ENCODE results near the gene MATR3.

DNA sequence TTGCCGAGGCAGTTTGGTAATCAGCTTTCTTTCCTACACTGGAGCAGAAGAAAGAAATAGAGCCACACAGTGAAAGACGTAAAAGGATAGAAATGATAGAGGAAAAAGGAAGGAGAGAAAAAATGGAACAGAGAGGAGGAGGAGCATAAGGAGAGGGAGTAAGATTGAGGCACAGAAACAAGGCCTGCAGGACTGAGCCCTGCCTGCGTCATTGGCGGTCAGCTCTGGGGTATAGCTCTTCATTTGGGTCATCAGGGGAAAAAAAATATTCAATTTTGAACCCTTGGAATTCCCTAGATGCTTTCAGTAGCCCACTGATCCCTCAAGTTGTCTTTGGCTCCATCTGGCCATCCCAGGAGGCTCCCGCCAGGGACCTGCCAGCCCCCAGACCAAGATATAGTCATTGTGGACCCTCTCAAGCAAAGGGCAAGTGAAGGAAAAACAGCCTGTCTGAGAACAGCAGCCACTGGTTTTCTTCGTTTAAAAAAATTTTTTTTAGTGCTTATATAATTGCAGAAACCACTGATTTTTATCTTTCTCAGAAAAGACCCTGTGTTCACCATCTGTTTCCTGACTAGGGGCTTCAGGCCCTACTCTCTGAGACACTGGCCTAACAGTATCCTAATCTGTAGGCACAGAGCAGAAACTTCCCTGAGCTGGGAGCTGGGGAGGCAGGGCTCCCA lies 31.3 kb upstream of the MATR3 start:
- TF ChIP-seq POLR2AphosphoS5 (IDR thresholded peaks at IDR 0.05; ENCODE audit: low read depth, low read length): no peak
- TF ChIP-seq, protein P1, sequence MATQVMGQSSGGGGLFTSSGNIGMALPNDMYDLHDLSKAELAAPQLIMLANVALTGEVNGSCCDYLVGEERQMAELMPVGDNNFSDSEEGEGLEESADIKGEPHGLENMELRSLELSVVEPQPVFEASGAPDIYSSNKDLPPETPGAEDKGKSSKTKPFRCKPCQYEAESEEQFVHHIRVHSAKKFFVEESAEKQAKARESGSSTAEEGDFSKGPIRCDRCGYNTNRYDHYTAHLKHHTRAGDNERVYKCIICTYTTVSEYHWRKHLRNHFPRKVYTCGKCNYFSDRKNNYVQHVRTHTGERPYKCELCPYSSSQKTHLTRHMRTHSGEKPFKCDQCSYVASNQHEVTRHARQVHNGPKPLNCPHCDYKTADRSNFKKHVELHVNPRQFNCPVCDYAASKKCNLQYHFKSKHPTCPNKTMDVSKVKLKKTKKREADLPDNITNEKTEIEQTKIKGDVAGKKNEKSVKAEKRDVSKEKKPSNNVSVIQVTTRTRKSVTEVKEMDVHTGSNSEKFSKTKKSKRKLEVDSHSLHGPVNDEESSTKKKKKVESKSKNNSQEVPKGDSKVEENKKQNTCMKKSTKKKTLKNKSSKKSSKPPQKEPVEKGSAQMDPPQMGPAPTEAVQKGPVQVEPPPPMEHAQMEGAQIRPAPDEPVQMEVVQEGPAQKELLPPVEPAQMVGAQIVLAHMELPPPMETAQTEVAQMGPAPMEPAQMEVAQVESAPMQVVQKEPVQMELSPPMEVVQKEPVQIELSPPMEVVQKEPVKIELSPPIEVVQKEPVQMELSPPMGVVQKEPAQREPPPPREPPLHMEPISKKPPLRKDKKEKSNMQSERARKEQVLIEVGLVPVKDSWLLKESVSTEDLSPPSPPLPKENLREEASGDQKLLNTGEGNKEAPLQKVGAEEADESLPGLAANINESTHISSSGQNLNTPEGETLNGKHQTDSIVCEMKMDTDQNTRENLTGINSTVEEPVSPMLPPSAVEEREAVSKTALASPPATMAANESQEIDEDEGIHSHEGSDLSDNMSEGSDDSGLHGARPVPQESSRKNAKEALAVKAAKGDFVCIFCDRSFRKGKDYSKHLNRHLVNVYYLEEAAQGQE (IDR thresholded peaks at IDR 0.05; ENCODE audit: insufficient read depth in 1 of 2, low read depth in 2 of 2, low read length in 2 of 2): no peak
- TF ChIP-seq TAF1 (IDR thresholded peaks at IDR 0.05; ENCODE audit: borderline replicate concordance, insufficient read depth, low read length): no peak
- TF ChIP-seq SIN3A (IDR thresholded peaks at IDR 0.05; ENCODE audit: borderline replicate concordance, insufficient read depth, low read length): no peak
- TF ChIP-seq FOXP2 (optimal IDR thresholded peaks at IDR 0.05; ENCODE audit: borderline replicate concordance, extremely low read depth, extremely low read length, insufficient read depth): no peak
